GM21717 (cell line): Measurements from ENCODE around the gene GARS1.

Source experiments
- ATAC-seq: cut with Tn5 transposase; IDR thresholded peaks from one replicate; pipeline ENCODE4 v1.9.1; 2021; ENCODE audit warnings: mild to moderate bottlenecking, moderate library complexity; ENCODE audit not compliant: unreplicated experiment

GARS1 gene

GRCh38 chr7:30674420-30674819 is 79.7 kb downstream of the GARS1 start:
- ATAC-seq, result no peak

GRCh38 chr7:30674876-30675275 is 80.2 kb downstream of the GARS1 start:
- no peak for ATAC-seq

GRCh38 chr7:30678805-30679204 is 84.1 kb downstream of the GARS1 start:
- ATAC-seq, result no peak

- ATAC-seq, result no peak
Measured at GRCh38 chr7:30679664-30680063, 85.0 kb downstream of the GARS1 start.

GRCh38 chr7:30681331-30681797 is 86.7 kb downstream of the GARS1 start:
- ATAC-seq, result no peak

GRCh38 chr7:30681815-30682211 is 87.1 kb downstream of the GARS1 start:
- ATAC-seq, result no peak

GRCh38 chr7:30682212-30683083 is 87.8 kb downstream of the GARS1 start, which contains the start of gene CRHR2:
TSS of gene CRHR2 (minus strand) at chr7:30682456. CDS start at chr7:30682280, 176 bp downstream.
- no peak for ATAC-seq

GRCh38 chr7:30683306-30683705 is 88.6 kb downstream of the GARS1 start:
- no peak for ATAC-seq
